Suprapubic skin (tissue), 4 donors: ENCODE data around the gene TTC28. TPM values are rescaled to one million over a fixed set of nuclear protein-coding genes. Genes with fewer than 3 reads are reported as not detected.
"Not testable (repeated sequence)": the region's sequence is repeated elsewhere in the genome, so short reads cannot be mapped to it uniquely, and the experiment has no call there.

Experiments used
- DNase-seq, 2 donors: peaks; one replicate each; pipeline ENCODE4 v3.0.0-alpha.2; 2019; ENCODE audit warnings: low spot score in 2 of 2
- H3K27ac ChIP-seq: fragments of 200-600 bp; sonication (generic); one replicate; pipeline ENCODE4 v1.5.1; 2019
- H3K27me3 ChIP-seq: fragments of 200-600 bp; sonication (generic); one replicate; pipeline ENCODE4 v1.5.1; 2019
- H3K36me3 ChIP-seq: fragments of 200-600 bp; sonication (generic); one replicate; pipeline ENCODE4 v1.5.1; 2019
- H3K4me1 ChIP-seq: fragments of 200-600 bp; sonication (generic); one replicate; pipeline ENCODE4 v1.5.1; 2019
- H3K4me3 ChIP-seq: fragments of 200-600 bp; sonication (generic); one replicate; pipeline ENCODE4 v1.5.1; 2019; ENCODE audit warnings: mild to moderate bottlenecking
- H3K9me3 ChIP-seq: fragments of 200-600 bp; sonication (generic); one replicate; pipeline ENCODE4 v1.5.1; 2019
- EP300 ChIP-seq: sonication (generic); formaldehyde crosslinking; IDR thresholded peaks from one replicate; pipeline ENCODE4 v1.6.1; 2017; ENCODE audit warnings: antibody characterized with exemption
- POLR2A ChIP-seq, 2 donors: fragments of 450-650 bp; IDR thresholded peaks; one replicate each; pipeline ENCODE4 v1.6.1; 2017; ENCODE audit warnings: antibody characterized with exemption in 2 of 2, mild to moderate bottlenecking in 2 of 2, moderate library complexity in 2 of 2
- POLR2AphosphoS5 ChIP-seq, 3 donors: sonication (generic); formaldehyde crosslinking; IDR thresholded peaks; one replicate each; pipeline ENCODE4 v1.6.1; 2017; ENCODE audit warnings: antibody characterized with exemption in 3 of 3
- WGBS: methylation state at CpG from one replicate; pipeline ENCODE4 v1.1.5; 2018; 5-methylcytosine and 5-hydroxymethylcytosine counted together
- total RNA-seq, 4 donors: library from RNA; depleted of rRNA; stranded (reverse); fragments of >200 nt; gene quantifications; one replicate each; pipeline ENCODE4 v1.1.0, GENCODE V29; 2016
- TF ChIP-seq, protein P1 (sequence below), 2 donors: fragments of 200-600 bp in 1 of 2; fragments of 450-650 bp in 1 of 2; sonication (generic) in 1 of 2; IDR thresholded peaks; one replicate each; pipeline ENCODE4 v1.5.1; 2016 to 2019; ENCODE audit warnings: antibody characterized with exemption in 2 of 2, mild to moderate bottlenecking in 1 of 2, moderate library complexity in 1 of 2

Gene TTC28
- total RNA-seq: 10 to 100 TPM in 2 of 4 donors, 1 to 10 TPM in 2; 8.1 to 23.1 (median 11.7) TPM

GRCh38 chr22:28679611-28680287, at the start of gene TTC28:
Gene TTC28, minus strand, starts transcription at chr22:28679840. Its CDS starts 117 bp downstream, at chr22:28679723.
- DNase-seq: peak; percentile 81 to 85
- under 1% methylated on average over 28 of the region's 101 CpGs for WGBS
- TF ChIP-seq POLR2A (IDR thresholded peaks at IDR 0.05): peak in 1 of 2 donors; percentile 30

DNA sequence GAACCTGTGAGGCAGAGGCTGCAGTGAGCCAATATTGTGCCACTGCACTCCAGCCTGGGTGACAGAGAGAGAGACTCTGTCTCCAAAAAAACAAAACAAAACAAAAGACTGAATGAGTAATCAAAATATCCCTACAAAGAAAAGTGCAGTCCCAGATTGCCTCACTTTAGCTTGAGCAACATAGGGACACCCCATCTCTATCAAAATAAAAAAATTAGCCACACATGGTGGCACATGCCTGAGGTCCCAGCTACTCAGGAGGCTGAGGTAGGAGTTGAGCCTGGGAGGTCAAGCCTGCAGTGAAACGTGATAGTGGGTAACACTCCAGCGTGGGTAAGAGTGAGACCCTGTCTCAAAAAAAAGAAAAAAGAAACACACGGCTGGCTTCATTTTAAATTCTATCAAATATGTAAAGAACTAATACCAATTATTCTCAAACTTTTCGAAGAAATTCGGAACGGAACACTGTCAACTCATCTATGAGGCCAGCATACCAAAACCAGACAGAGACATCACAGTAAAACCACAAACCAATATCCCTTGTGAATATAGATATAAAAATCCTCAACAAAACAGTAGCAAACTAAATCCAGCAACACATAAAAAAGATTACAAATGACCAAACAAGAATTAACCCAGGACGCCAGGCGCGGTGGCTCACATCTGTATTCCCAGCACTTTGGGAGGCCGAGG, 49.1 kb upstream of the TTC28 start:
- Histone ChIP-seq H3K4me3 (no peak overlapping the region), H3K27ac (no peak overlapping the region), H3K36me3 (peaks cover 3% of the 10 kb centered on the region), H3K9me3 (no peaks in the 10 kb centered on the region), H3K27me3 (no peaks in the 10 kb centered on the region), H3K4me1 (no peaks in the 10 kb centered on the region)
- 94% methylated on average over 10 of the region's 10 CpGs for WGBS
- TF ChIP-seq, protein P1, sequence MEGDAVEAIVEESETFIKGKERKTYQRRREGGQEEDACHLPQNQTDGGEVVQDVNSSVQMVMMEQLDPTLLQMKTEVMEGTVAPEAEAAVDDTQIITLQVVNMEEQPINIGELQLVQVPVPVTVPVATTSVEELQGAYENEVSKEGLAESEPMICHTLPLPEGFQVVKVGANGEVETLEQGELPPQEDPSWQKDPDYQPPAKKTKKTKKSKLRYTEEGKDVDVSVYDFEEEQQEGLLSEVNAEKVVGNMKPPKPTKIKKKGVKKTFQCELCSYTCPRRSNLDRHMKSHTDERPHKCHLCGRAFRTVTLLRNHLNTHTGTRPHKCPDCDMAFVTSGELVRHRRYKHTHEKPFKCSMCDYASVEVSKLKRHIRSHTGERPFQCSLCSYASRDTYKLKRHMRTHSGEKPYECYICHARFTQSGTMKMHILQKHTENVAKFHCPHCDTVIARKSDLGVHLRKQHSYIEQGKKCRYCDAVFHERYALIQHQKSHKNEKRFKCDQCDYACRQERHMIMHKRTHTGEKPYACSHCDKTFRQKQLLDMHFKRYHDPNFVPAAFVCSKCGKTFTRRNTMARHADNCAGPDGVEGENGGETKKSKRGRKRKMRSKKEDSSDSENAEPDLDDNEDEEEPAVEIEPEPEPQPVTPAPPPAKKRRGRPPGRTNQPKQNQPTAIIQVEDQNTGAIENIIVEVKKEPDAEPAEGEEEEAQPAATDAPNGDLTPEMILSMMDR (IDR thresholded peaks at IDR 0.05): no peak
- TF ChIP-seq EP300 (no peak), POLR2AphosphoS5 (IDR thresholded peaks at IDR 0.05) (no peak), POLR2A (IDR thresholded peaks at IDR 0.05) (no peak)
- no peak for DNase-seq

More at GRCh38 chr22:28679611-28680287, at the start of gene TTC28:
- H3K36me3 ChIP-seq, H3K9me3 ChIP-seq, H3K27me3 ChIP-seq: not testable (repeated sequence)
- Histone ChIP-seq H3K27ac (peak within 1 kb of the TSS; percentile 82), H3K4me1 (peaks cover 11% of the 10 kb centered on the region), H3K4me3 (peak within 1 kb of the TSS; percentile 87)

- TF ChIP-seq, protein P1 (IDR thresholded peaks at IDR 0.05): no peak
- TF ChIP-seq POLR2AphosphoS5 (IDR thresholded peaks at IDR 0.05) (no peak), POLR2A (IDR thresholded peaks at IDR 0.05) (no peak), EP300 (no peak)
- no peak overlapping the region for H3K27ac ChIP-seq
- peaks cover 3% of the 10 kb centered on the region for H3K36me3 ChIP-seq
- no peaks in the 10 kb centered on the region for H3K27me3 ChIP-seq
- no peak overlapping the region for H3K4me3 ChIP-seq
- DNase-seq: no peak
- 86% methylated on average over 1 of the region's 1 CpG for WGBS
- no peaks in the 10 kb centered on the region for H3K4me1 ChIP-seq
- no peaks in the 10 kb centered on the region for H3K9me3 ChIP-seq
Measured at GRCh38 chr22:28728002-28728401, 48.4 kb upstream of the TTC28 start.

DNA sequence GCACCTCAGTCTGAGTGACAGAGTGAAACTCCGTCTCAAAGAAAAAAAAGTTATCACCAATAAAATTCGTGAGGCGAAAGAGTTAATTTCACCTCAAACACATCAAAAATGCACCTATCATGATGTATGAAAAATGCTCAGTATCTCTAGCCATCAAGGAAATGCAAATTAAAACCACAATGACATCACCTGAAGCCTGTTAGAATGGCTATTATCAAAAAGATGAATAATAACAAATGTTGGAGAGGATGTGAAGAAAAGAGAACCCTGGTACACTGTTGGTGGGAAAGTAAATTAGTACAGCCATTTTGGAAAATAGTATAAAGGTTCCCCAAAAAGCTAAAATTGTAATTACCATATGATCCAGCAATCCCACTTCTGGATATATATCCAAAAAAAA, 38.4 kb upstream of the TTC28 start:
- TF ChIP-seq EP300 (no peak), POLR2AphosphoS5 (IDR thresholded peaks at IDR 0.05) (no peak), POLR2A (IDR thresholded peaks at IDR 0.05) (no peak)
- TF ChIP-seq, protein P1 (IDR thresholded peaks at IDR 0.05): no peak
- H3K4me3 ChIP-seq: no peak overlapping the region
- DNase-seq: no peak
- no peak overlapping the region for H3K27ac ChIP-seq
- 90% methylated on average over 3 of the region's 3 CpGs for WGBS
- H3K9me3 ChIP-seq: no peaks in the 10 kb centered on the region
- no peaks in the 10 kb centered on the region for H3K27me3 ChIP-seq
- no peaks in the 10 kb centered on the region for H3K4me1 ChIP-seq
- H3K36me3 ChIP-seq: peaks cover 2% of the 10 kb centered on the region

GRCh38 chr22:28716686-28717085, 37.0 kb upstream of the TTC28 start:
- no peak for DNase-seq
- Histone ChIP-seq H3K36me3 (peaks cover 2% of the 10 kb centered on the region), H3K4me1 (no peaks in the 10 kb centered on the region), H3K4me3 (no peak overlapping the region), H3K9me3 (no peaks in the 10 kb centered on the region), H3K27me3 (no peaks in the 10 kb centered on the region), H3K27ac (no peak overlapping the region)
- WGBS: 95% methylated on average over 3 of the region's 3 CpGs
- TF ChIP-seq EP300 (no peak), POLR2AphosphoS5 (IDR thresholded peaks at IDR 0.05) (no peak), POLR2A (IDR thresholded peaks at IDR 0.05) (no peak)
- TF ChIP-seq, protein P1 (IDR thresholded peaks at IDR 0.05): no peak
